Measurements from ENCODE around the gene POLG2. TPM values are rescaled to one million over a fixed set of nuclear protein-coding genes. Genes with fewer than 3 reads are reported as not detected.

Gene POLG2
- total and polyA plus RNA-seq, 4 donors = 3.0 to 8.0 (median 6.6) TPM

- 81% methylated on average over 3 of the region's 3 CpGs for WGBS
- H3K9ac ChIP-seq (ENCODE audit: low read depth in 1 of 2, low read length in 2 of 2) = no peak overlapping the region
- peaks cover 12 to 70% (median 59%) of the 10 kb centered on the region in 4 donors for H3K36me3 ChIP-seq (ENCODE audit: control insufficient read depth in 4 of 4, insufficient read depth in 3 of 4, low read depth in 1 of 4, low read length in 3 of 4)
- H3K27ac ChIP-seq (ENCODE audit: low read depth in 1 of 2, low read length in 2 of 2) = no peak overlapping the region
- peaks cover 5 to 56% (median 46%) of the 10 kb centered on the region in 4 donors for H3K4me1 ChIP-seq (ENCODE audit: control insufficient read depth in 4 of 4, insufficient read depth in 4 of 4, low read length in 3 of 4)
- no peaks in the 10 kb centered on the region for H3K27me3 ChIP-seq (ENCODE audit: control insufficient read depth in 4 of 4, insufficient read depth in 4 of 4, low read length in 3 of 4)
- H3K9me3 ChIP-seq (ENCODE audit: control insufficient read depth in 4 of 4, low read length in 3 of 4) = no peaks in the 10 kb centered on the region
- H3K4me3 ChIP-seq (ENCODE audit: low read depth in 1 of 3, low read length in 3 of 3) = no peak overlapping the region
- DNase-seq (ENCODE audit: low spot score) = no peak
- no peak for TF ChIP-seq ATF3 (IDR thresholded peaks at IDR 0.05)
- TF ChIP-seq TAF1 (conservative IDR thresholded peaks at IDR 0.05) = no peak
- no peak for TF ChIP-seq EGR1 (IDR thresholded peaks at IDR 0.05; ENCODE audit: low read depth in 2 of 2)
- TF ChIP-seq MAX (IDR thresholded peaks at IDR 0.05) = no peak
- no peak for TF ChIP-seq ZBTB33 (IDR thresholded peaks at IDR 0.05)
- no peak for TF ChIP-seq YY1 (IDR thresholded peaks at IDR 0.05)
- no peak for TF ChIP-seq GABPA (IDR thresholded peaks at IDR 0.05 in 1 of 2, conservative IDR thresholded peaks at IDR 0.05 in 1 of 2)
- no peak for TF ChIP-seq HNF4A (conservative IDR thresholded peaks at IDR 0.05)
- no peak for TF ChIP-seq RXRA (IDR thresholded peaks at IDR 0.05)
- no peak for TF ChIP-seq SP1 (IDR thresholded peaks at IDR 0.05)
- TF ChIP-seq CTCF (IDR thresholded peaks at IDR 0.05; ENCODE audit: low read depth, low read length, missing input control) = no peak
- no peak for TF ChIP-seq FOXA1 (IDR thresholded peaks at IDR 0.05)
- no peak for TF ChIP-seq NR2F2 (IDR thresholded peaks at IDR 0.05)
- no peak for TF ChIP-seq RAD21 (IDR thresholded peaks at IDR 0.05)
- no peak for TF ChIP-seq HNF4G (IDR thresholded peaks at IDR 0.05)
- TF ChIP-seq FOXA2 (IDR thresholded peaks at IDR 0.05) = no peak
- TF ChIP-seq JUND (IDR thresholded peaks at IDR 0.05) = no peak
- TF ChIP-seq REST (IDR thresholded peaks at IDR 0.05) = no peak
Measured at GRCh38 chr17:64502021-64502420, 5.2 kb upstream of the POLG2 start.

Measured in liver (tissue), 9 donors.